ENCODE measurements around the gene SSH3. TPM values are rescaled to one million over a fixed set of nuclear protein-coding genes. Genes with fewer than 3 reads are reported as not detected.
A peak's percentile ranks its signal among the peaks of the same experiment; 100 is the strongest.
"Not testable (repeated sequence)": the region's sequence is repeated elsewhere in the genome, so short reads cannot be mapped to it uniquely, and the experiment has no call there.

Gene SSH3
- total RNA-seq, 2 donors from 2014 or later = 39.1 to 44.4 TPM

DNA sequence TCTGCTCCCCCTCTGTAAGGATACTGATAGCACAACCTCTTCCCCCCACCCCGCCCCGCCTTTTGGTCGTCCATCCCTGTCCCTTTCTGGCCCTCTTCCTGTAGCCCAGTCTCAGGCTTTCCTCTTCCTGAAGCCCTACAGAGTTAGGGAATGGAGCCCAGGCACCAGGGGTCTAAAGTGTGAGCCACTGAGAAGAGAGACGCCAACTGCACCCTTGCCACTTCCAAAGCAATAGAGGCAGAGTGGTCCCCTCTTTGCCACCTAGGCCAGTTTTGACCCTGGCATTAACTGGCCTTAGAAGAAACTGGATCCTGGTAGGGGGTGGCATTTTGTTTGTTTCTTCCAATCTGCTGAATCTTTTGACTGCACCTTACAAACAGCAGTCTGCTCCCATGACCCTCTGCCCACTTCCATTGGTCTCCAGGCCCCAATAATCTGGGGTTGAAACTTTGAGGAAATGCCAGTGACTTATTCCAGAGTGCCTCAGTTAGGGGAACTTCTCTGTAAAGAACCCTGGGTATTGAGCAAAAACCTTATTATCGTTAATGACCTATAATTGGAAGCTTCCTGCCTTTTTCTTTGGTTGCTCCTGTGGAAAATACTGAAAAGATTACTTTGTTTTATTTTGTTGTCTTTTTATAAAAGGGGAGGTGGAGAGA lies 46.7 kb upstream of the SSH3 start:
- 91 to 92% methylated on average over 4 to 5 of the region's 5 CpGs for WGBS, 2 experiments (ENCODE audit: insufficient coverage in 1 of 2, insufficient read length in 1 of 2)
- no peak overlapping the region for H3K27ac Mint-ChIP-seq
- peaks cover 48% of the 10 kb centered on the region for H3K36me3 Mint-ChIP-seq (ENCODE audit: low read depth)

DNA sequence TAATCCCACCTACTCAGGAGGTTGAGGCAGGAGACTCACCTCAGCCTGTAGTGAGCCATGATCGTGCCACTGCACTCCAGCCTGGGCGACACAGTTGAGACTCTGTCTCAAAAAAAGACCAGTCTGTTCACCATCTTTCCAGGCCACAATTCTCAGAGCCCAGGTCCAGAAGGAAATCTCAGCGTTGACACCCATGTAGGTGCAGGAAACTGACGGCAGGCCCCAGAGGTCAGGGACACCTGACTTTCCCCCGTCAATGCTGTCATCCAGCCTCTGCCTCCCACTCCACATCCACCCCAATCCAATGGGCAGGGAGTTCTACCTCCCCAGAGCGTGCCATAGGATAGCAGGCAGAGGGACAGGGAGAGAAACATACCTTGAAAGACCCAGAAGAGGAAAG lies 42.9 kb upstream of the SSH3 start:
- WGBS, 2 experiments (ENCODE audit: insufficient coverage in 1 of 2, insufficient read length in 1 of 2) = 89 to 92% methylated on average over 3 to 6 of the region's 6 CpGs
- DNase-seq = no peak
- no peak overlapping the region for H3K4me3 ChIP-seq (ENCODE audit: low read length)
- no peaks in the 10 kb centered on the region for H3K9me3 ChIP-seq (ENCODE audit: control insufficient read depth, low read length)
- Mint-ChIP-seq H3K36me3 (ENCODE audit: low read depth) (peaks cover 14% of the 10 kb centered on the region), H3K4me1 (peaks cover 13% of the 10 kb centered on the region), H3K27me3 (ENCODE audit: insufficient read depth) (peaks cover 19% of the 10 kb centered on the region), H3K4me3 (peak overlapping the region; percentile 45), H3K27ac (no peak overlapping the region), H3K9me3 (no peaks in the 10 kb centered on the region)
- no peak overlapping the region for H3K9ac ChIP-seq (ENCODE audit: extremely low read depth, low read length, poor library complexity, severe bottlenecking)
- no peaks in the 10 kb centered on the region for H3K27me3 ChIP-seq (ENCODE audit: control insufficient read depth, insufficient read depth, low read length, poor library complexity, severe bottlenecking)
- H3K4me1 ChIP-seq (ENCODE audit: control insufficient read depth, insufficient read depth, low read length) = no peaks in the 10 kb centered on the region
- peaks cover 19% of the 10 kb centered on the region for H3K36me3 ChIP-seq (ENCODE audit: control insufficient read depth, insufficient read depth, low read length)
- TF ChIP-seq, protein P1, sequence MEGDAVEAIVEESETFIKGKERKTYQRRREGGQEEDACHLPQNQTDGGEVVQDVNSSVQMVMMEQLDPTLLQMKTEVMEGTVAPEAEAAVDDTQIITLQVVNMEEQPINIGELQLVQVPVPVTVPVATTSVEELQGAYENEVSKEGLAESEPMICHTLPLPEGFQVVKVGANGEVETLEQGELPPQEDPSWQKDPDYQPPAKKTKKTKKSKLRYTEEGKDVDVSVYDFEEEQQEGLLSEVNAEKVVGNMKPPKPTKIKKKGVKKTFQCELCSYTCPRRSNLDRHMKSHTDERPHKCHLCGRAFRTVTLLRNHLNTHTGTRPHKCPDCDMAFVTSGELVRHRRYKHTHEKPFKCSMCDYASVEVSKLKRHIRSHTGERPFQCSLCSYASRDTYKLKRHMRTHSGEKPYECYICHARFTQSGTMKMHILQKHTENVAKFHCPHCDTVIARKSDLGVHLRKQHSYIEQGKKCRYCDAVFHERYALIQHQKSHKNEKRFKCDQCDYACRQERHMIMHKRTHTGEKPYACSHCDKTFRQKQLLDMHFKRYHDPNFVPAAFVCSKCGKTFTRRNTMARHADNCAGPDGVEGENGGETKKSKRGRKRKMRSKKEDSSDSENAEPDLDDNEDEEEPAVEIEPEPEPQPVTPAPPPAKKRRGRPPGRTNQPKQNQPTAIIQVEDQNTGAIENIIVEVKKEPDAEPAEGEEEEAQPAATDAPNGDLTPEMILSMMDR (conservative IDR thresholded peaks at IDR 0.05) = no peak
- no peak overlapping the region for H3K27ac ChIP-seq (ENCODE audit: low read depth, low read length)

More for the DNA sequence above, 46.7 kb upstream of the SSH3 start:
- peaks cover 57% of the 10 kb centered on the region for H3K36me3 ChIP-seq (ENCODE audit: control insufficient read depth, insufficient read depth, low read length)
- TF ChIP-seq, protein P1 (conservative IDR thresholded peaks at IDR 0.05) = no peak
- no peaks in the 10 kb centered on the region for H3K27me3 ChIP-seq (ENCODE audit: control insufficient read depth, insufficient read depth, low read length, poor library complexity, severe bottlenecking)
- Mint-ChIP-seq H3K27me3 (ENCODE audit: insufficient read depth) (no peaks in the 10 kb centered on the region), H3K4me1 (no peaks in the 10 kb centered on the region), H3K9me3 (no peaks in the 10 kb centered on the region), H3K4me3 (no peak overlapping the region)
- no peak for DNase-seq
- no peak overlapping the region for H3K9ac ChIP-seq (ENCODE audit: extremely low read depth, low read length, poor library complexity, severe bottlenecking)
- no peak overlapping the region for H3K4me3 ChIP-seq (ENCODE audit: low read length)
- H3K27ac ChIP-seq (ENCODE audit: low read depth, low read length) = no peak overlapping the region
- no peaks in the 10 kb centered on the region for H3K4me1 ChIP-seq (ENCODE audit: control insufficient read depth, insufficient read depth, low read length)
- no peaks in the 10 kb centered on the region for H3K9me3 ChIP-seq (ENCODE audit: control insufficient read depth, low read length)

DNA sequence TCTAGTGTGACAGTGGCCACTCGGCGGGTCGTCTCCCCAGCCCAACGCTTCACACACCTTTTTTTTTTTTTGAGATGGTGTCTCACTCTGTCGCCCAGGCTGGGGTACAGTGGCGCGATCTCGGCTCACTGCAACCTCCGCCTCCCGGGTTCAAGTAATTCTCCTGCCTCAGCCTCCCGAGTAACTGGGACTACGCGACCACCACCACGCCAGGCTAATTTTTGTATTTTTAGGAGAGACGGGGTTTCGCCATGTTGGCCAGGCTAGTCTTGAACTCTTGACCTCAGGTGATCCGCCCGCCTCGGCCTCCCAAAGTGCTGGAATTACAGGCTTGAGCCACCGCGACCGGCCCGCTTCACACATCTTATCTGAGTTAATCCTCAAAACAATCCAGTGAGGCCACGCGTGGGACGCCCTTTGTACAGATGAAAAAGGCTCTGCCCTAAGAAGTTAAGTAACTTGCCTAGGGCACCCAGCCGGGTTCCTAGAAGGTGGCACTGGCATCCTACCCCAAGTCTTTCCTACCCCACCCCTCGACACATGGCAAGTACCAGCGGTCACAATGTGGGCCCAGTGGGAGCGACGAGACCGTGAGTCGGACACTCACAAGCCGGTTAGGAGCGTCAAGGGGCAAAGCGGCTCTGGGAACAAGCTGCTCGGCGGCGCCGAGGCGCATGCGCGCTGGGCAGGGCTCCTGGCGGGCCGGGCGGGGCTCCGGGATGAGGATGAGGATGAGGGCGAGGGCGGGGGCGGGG lies 42.3 kb upstream of the SSH3 start:
- peak overlapping the region; percentile 67 for H3K4me3 ChIP-seq (ENCODE audit: low read length)
- not testable (repeated sequence) for H3K27me3 ChIP-seq (ENCODE audit: control insufficient read depth, insufficient read depth, low read length, poor library complexity, severe bottlenecking); H3K9me3 ChIP-seq (ENCODE audit: control insufficient read depth, low read length); H3K9ac ChIP-seq (ENCODE audit: extremely low read depth, low read length, poor library complexity, severe bottlenecking); H3K9me3 Mint-ChIP-seq; H3K36me3 Mint-ChIP-seq (ENCODE audit: low read depth); H3K27ac ChIP-seq (ENCODE audit: low read depth, low read length); H3K4me1 ChIP-seq (ENCODE audit: control insufficient read depth, insufficient read depth, low read length); H3K27ac Mint-ChIP-seq
- peaks cover 17% of the 10 kb centered on the region for H3K4me1 Mint-ChIP-seq
- peak; percentile 91 for DNase-seq
- H3K4me3 Mint-ChIP-seq = peak overlapping the region; percentile 45
- H3K27me3 Mint-ChIP-seq (ENCODE audit: insufficient read depth) = peaks cover 22% of the 10 kb centered on the region
- 42 to 70% methylated on average over 19 to 50 of the region's 50 CpGs for WGBS, 2 experiments (ENCODE audit: insufficient coverage in 1 of 2, insufficient read length in 1 of 2)
- H3K36me3 ChIP-seq (ENCODE audit: control insufficient read depth, insufficient read depth, low read length) = peaks cover 13% of the 10 kb centered on the region
